Measurements from ENCODE around the gene CD1C. TPM values are rescaled to one million over a fixed set of nuclear protein-coding genes. Genes with fewer than 3 reads are reported as not detected.

CD1C gene
- total RNA-seq, 1 donor from 2014 or later = not detected

DNA sequence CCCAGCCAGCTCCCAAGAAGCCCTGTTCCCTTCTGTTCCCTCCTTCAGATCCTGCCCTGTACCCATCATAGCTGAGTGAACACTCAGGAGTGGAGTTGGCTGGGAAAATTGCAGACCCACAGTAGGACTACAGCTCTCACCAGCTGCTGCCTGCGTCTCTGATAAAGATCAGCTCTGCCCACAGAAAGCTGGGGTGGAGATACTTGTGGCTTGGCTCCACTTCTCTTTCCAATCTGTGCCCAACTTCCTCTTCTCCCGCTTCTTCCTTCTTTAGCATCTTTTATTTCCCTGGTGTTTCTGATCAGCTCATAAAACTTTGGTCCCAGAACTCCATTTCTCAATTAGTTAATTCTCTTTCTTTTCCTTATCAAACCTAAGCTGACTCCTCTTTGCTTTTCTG is 41.0 kb upstream of the CD1C start:
- no peaks in the 10 kb centered on the region for H4K20me1 ChIP-seq (ENCODE audit: insufficient read depth, low read length)
- H3K27me3 ChIP-seq (ENCODE audit: insufficient read depth, low read length) = no peaks in the 10 kb centered on the region
- no peak overlapping the region for H3K27ac ChIP-seq (ENCODE audit: low read depth, low read length)
- Mint-ChIP-seq H3K27ac (ENCODE audit: unreplicated experiment) (no peak overlapping the region), H3K9me3 (ENCODE audit: unreplicated experiment) (no peaks in the 10 kb centered on the region), H3K4me1 (ENCODE audit: low read depth, unreplicated experiment) (peaks cover 8% of the 10 kb centered on the region), H3K36me3 (ENCODE audit: low read depth, unreplicated experiment) (no peaks in the 10 kb centered on the region), H3K27me3 (ENCODE audit: low read depth, unreplicated experiment) (peaks cover 25% of the 10 kb centered on the region), H3K4me3 (ENCODE audit: unreplicated experiment) (no peak overlapping the region)
- H2AFZ ChIP-seq (ENCODE audit: low read depth, low read length) = no peak overlapping the region
- H3K4me2 ChIP-seq (ENCODE audit: low read length) = no peak overlapping the region
- no peak overlapping the region for H3K9ac ChIP-seq (ENCODE audit: low read length)
- H3K4me3 ChIP-seq (ENCODE audit: insufficient read depth, low read depth, low read length) = no peak overlapping the region
- no peaks in the 10 kb centered on the region for H3K36me3 ChIP-seq (ENCODE audit: insufficient read depth, low read length)
- FAIRE-seq (no peak), DNase-seq (ENCODE audit: low read depth) (no peak)
- H3K79me2 ChIP-seq (ENCODE audit: insufficient read depth, low read length) = no peaks in the 10 kb centered on the region
- no peaks in the 10 kb centered on the region for H3K4me1 ChIP-seq (ENCODE audit: insufficient read depth, low read length)
- TF ChIP-seq, protein P1, sequence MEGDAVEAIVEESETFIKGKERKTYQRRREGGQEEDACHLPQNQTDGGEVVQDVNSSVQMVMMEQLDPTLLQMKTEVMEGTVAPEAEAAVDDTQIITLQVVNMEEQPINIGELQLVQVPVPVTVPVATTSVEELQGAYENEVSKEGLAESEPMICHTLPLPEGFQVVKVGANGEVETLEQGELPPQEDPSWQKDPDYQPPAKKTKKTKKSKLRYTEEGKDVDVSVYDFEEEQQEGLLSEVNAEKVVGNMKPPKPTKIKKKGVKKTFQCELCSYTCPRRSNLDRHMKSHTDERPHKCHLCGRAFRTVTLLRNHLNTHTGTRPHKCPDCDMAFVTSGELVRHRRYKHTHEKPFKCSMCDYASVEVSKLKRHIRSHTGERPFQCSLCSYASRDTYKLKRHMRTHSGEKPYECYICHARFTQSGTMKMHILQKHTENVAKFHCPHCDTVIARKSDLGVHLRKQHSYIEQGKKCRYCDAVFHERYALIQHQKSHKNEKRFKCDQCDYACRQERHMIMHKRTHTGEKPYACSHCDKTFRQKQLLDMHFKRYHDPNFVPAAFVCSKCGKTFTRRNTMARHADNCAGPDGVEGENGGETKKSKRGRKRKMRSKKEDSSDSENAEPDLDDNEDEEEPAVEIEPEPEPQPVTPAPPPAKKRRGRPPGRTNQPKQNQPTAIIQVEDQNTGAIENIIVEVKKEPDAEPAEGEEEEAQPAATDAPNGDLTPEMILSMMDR (IDR thresholded peaks at IDR 0.05; ENCODE audit: insufficient read depth, low read depth, low read length) = no peak
- no peak for TF ChIP-seq EZH2 (IDR thresholded peaks at IDR 0.05; ENCODE audit: insufficient read depth, low read length)
- no peaks in the 10 kb centered on the region for H3K9me3 ChIP-seq (ENCODE audit: insufficient read depth, low read depth, low read length)

DNA sequence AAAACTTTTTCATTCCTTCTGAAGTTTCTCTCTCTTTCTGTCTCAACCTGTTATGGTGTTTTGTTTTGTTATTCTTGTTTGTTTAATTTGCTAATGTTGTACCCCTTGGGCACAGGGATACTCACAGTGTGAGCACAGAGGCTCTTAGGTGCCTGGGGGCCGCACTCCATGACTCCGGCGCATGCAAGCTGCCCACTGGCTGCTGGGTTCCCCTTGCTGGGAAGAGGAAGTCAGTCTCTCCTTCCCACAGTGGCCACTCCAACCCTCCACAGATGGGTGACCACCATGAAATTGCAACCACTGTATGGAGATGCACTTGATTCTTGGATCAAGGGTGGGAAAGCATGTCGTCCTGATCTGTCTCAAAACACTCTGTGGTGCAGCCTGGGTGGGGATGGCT is 40.1 kb upstream of the CD1C start:
- DNase-seq (ENCODE audit: low read depth) (no peak), FAIRE-seq (no peak)
- Histone ChIP-seq H3K27ac (ENCODE audit: low read depth, low read length) (no peak overlapping the region), H3K4me1 (ENCODE audit: insufficient read depth, low read length) (no peaks in the 10 kb centered on the region), H2AFZ (ENCODE audit: low read depth, low read length) (no peak overlapping the region), H3K4me3 (ENCODE audit: insufficient read depth, low read depth, low read length) (no peak overlapping the region), H3K9ac (ENCODE audit: low read length) (no peak overlapping the region), H3K36me3 (ENCODE audit: insufficient read depth, low read length) (no peaks in the 10 kb centered on the region), H3K79me2 (ENCODE audit: insufficient read depth, low read length) (no peaks in the 10 kb centered on the region), H3K9me3 (ENCODE audit: insufficient read depth, low read depth, low read length) (no peaks in the 10 kb centered on the region), H3K4me2 (ENCODE audit: low read length) (no peak overlapping the region), H4K20me1 (ENCODE audit: insufficient read depth, low read length) (no peaks in the 10 kb centered on the region), H3K27me3 (ENCODE audit: insufficient read depth, low read length) (no peaks in the 10 kb centered on the region)
- no peak overlapping the region for H3K27ac Mint-ChIP-seq (ENCODE audit: unreplicated experiment)
- H3K4me1 Mint-ChIP-seq (ENCODE audit: low read depth, unreplicated experiment) = peaks cover 8% of the 10 kb centered on the region
- H3K36me3 Mint-ChIP-seq (ENCODE audit: low read depth, unreplicated experiment) = no peaks in the 10 kb centered on the region
- TF ChIP-seq, protein P1 (IDR thresholded peaks at IDR 0.05; ENCODE audit: insufficient read depth, low read depth, low read length) = no peak
- TF ChIP-seq EZH2 (IDR thresholded peaks at IDR 0.05; ENCODE audit: insufficient read depth, low read length) = no peak
- no peak overlapping the region for H3K4me3 Mint-ChIP-seq (ENCODE audit: unreplicated experiment)
- peaks cover 24% of the 10 kb centered on the region for H3K27me3 Mint-ChIP-seq (ENCODE audit: low read depth, unreplicated experiment)
- H3K9me3 Mint-ChIP-seq (ENCODE audit: unreplicated experiment) = no peaks in the 10 kb centered on the region

DNA sequence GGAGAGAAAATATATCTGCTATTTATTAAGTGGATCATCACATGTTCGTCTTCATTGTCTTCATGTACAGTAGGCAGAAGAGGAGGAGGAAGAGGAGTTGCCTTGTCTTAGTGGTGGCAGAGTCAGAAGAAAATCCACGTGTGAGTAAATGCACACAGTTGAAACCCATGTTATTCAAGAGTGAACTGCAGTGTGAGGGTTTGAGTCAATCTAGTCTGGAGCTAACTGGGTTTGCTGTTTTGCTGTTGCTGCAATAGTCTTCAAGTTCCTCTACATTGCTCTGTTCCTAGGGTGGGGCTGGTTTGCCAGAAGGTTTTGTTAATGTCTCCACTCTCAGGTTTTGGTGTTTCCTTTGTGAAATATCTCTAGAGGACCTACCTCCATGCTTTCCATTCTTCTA is 38.6 kb upstream of the CD1C start:
- peaks cover 24% of the 10 kb centered on the region for H3K27me3 Mint-ChIP-seq (ENCODE audit: low read depth, unreplicated experiment)
- Histone ChIP-seq H2AFZ (ENCODE audit: low read depth, low read length) (no peak overlapping the region), H3K4me1 (ENCODE audit: insufficient read depth, low read length) (no peaks in the 10 kb centered on the region), H3K4me3 (ENCODE audit: insufficient read depth, low read depth, low read length) (no peak overlapping the region), H3K27ac (ENCODE audit: low read depth, low read length) (no peak overlapping the region), H3K9ac (ENCODE audit: low read length) (no peak overlapping the region), H3K27me3 (ENCODE audit: insufficient read depth, low read length) (no peaks in the 10 kb centered on the region), H4K20me1 (ENCODE audit: insufficient read depth, low read length) (no peaks in the 10 kb centered on the region), H3K4me2 (ENCODE audit: low read length) (no peak overlapping the region), H3K36me3 (ENCODE audit: insufficient read depth, low read length) (no peaks in the 10 kb centered on the region), H3K79me2 (ENCODE audit: insufficient read depth, low read length) (no peaks in the 10 kb centered on the region), H3K9me3 (ENCODE audit: insufficient read depth, low read depth, low read length) (no peaks in the 10 kb centered on the region)
- TF ChIP-seq EZH2 (IDR thresholded peaks at IDR 0.05; ENCODE audit: insufficient read depth, low read length) = no peak
- TF ChIP-seq, protein P1 (IDR thresholded peaks at IDR 0.05; ENCODE audit: insufficient read depth, low read depth, low read length) = no peak
- H3K4me1 Mint-ChIP-seq (ENCODE audit: low read depth, unreplicated experiment) = peaks cover 8% of the 10 kb centered on the region
- no peaks in the 10 kb centered on the region for H3K36me3 Mint-ChIP-seq (ENCODE audit: low read depth, unreplicated experiment)
- H3K4me3 Mint-ChIP-seq (ENCODE audit: unreplicated experiment) = no peak overlapping the region
- DNase-seq (ENCODE audit: low read depth) = no peak
- FAIRE-seq = no peak
- no peaks in the 10 kb centered on the region for H3K9me3 Mint-ChIP-seq (ENCODE audit: unreplicated experiment)
- H3K27ac Mint-ChIP-seq (ENCODE audit: unreplicated experiment) = no peak overlapping the region
